Activated CD8-positive, alpha-beta T cell treated with anti-CD3 and anti-CD28 coated beads for 36 hours (primary cell): ENCODE data around the gene DHRSX. TPM values are rescaled to one million over a fixed set of nuclear protein-coding genes. Genes with fewer than 3 reads are reported as not detected.
A peak's percentile ranks its signal among the peaks of the same experiment; 100 is the strongest.

Source experiments
- ATAC-seq: fragments of 200-7000 bp; cut with Tn5 transposase; one replicate; pipeline ENCODE4 v1.10.0; 2021; ENCODE audit warnings: mild to moderate bottlenecking, moderate library complexity
- CTCF ChIA-PET: fragments of 350-600 bp; sonication (Branson Sonifier 250); formaldehyde crosslinking; loops from one replicate; lab custom pipeline; 2021; ENCODE audit warnings: antibody characterized with exemption; lab: Charles Lee
- POLR2A ChIA-PET: fragments of 350-600 bp; sonication (Branson Sonifier 250); formaldehyde crosslinking; loops from one replicate; lab custom pipeline; 2021; ENCODE audit warnings: antibody characterized with exemption; lab: Charles Lee
- DNase-seq: peaks from one replicate; pipeline ENCODE4 v3.0.0-alpha.2; 2020
- H3K27ac Mint-ChIP-seq: one replicate; pipeline ENCODE4 v1.8.0; 2021; ENCODE audit warnings: mild to moderate bottlenecking, mixed read lengths
- H3K27me3 Mint-ChIP-seq: one replicate; pipeline ENCODE4 v1.8.0; 2021; ENCODE audit warnings: mixed read lengths
- H3K36me3 Mint-ChIP-seq: one replicate; pipeline ENCODE4 v1.8.0; 2021; ENCODE audit warnings: low read depth, mixed read lengths
- H3K4me1 Mint-ChIP-seq: one replicate; pipeline ENCODE4 v1.8.0; 2021; ENCODE audit warnings: low read depth, mixed read lengths
- H3K4me3 Mint-ChIP-seq: one replicate; pipeline ENCODE4 v1.8.0; 2021; ENCODE audit warnings: mild to moderate bottlenecking, moderate library complexity, mixed read lengths
- H3K9me3 Mint-ChIP-seq: one replicate; pipeline ENCODE4 v1.8.0; 2021; ENCODE audit warnings: mixed read lengths
- CTCF ChIP-seq: fragments of 200-600 bp; IDR thresholded peaks from one replicate; pipeline ENCODE4 v1.8.0; 2022; ENCODE audit warnings: antibody characterized with exemption, mild to moderate bottlenecking
- intact Hi-C: fragments of 100-400 bp; cut with micrococcal nuclease; formaldehyde crosslinking; loops from one replicate; pipeline ENCODE4 v1.10.0; 2022
- total RNA-seq, 2 experiments: library from RNA; stranded (reverse); gene quantifications; one replicate each; pipeline ENCODE4 v1.2.3, GENCODE V29; 2021

Gene DHRSX
- total RNA-seq, 2 experiments from 2014 or later: 19.7 to 22.0 TPM

- no peak for ATAC-seq
- CTCF ChIA-PET: no interaction called here
- Mint-ChIP-seq H3K36me3 (peaks cover 14% of the 10 kb centered on the region), H3K27me3 (no peaks in the 10 kb centered on the region), H3K9me3 (peaks cover 5% of the 10 kb centered on the region), H3K4me1 (no peaks in the 10 kb centered on the region), H3K27ac (no peak overlapping the region), H3K4me3 (no peak overlapping the region)
- intact Hi-C loops: no loop called here
- no peak for TF ChIP-seq CTCF
- DNase-seq: no peak
- POLR2A ChIA-PET: no interaction called here
These were observed 169.9 kb downstream of the DHRSX start for GRCh38 chrX:2330910-2331309.

GRCh38 chrX:2330487-2330886, 170.3 kb downstream of the DHRSX start:
- H3K4me1 Mint-ChIP-seq: no peaks in the 10 kb centered on the region
- H3K27ac Mint-ChIP-seq: no peak overlapping the region
- no peaks in the 10 kb centered on the region for H3K27me3 Mint-ChIP-seq
- DNase-seq (no peak), ATAC-seq (no peak)
- POLR2A ChIA-PET: no interaction called here
- CTCF ChIA-PET: no interaction called here
- H3K9me3 Mint-ChIP-seq: peaks cover 7% of the 10 kb centered on the region
- H3K36me3 Mint-ChIP-seq: peaks cover 15% of the 10 kb centered on the region
- TF ChIP-seq CTCF: no peak
- intact Hi-C loops: no loop called here
- H3K4me3 Mint-ChIP-seq: no peak overlapping the region

GRCh38 chrX:2327423-2327822, 173.4 kb downstream of the DHRSX start:
- CTCF ChIA-PET: no interaction called here
- Mint-ChIP-seq H3K9me3 (peaks cover 13% of the 10 kb centered on the region), H3K36me3 (peaks cover 29% of the 10 kb centered on the region), H3K27me3 (no peaks in the 10 kb centered on the region), H3K4me3 (no peak overlapping the region), H3K27ac (no peak overlapping the region), H3K4me1 (no peaks in the 10 kb centered on the region)
- intact Hi-C loops: no loop called here
- ATAC-seq: no peak
- TF ChIP-seq CTCF: no peak
- POLR2A ChIA-PET: no interaction called here
- DNase-seq: no peak

- no peaks in the 10 kb centered on the region for H3K27me3 Mint-ChIP-seq
- no peak overlapping the region for H3K27ac Mint-ChIP-seq
- POLR2A ChIA-PET: no interaction called here
- H3K4me3 Mint-ChIP-seq: peak overlapping the region; percentile 3
- H3K9me3 Mint-ChIP-seq: peaks cover 11% of the 10 kb centered on the region
- CTCF ChIA-PET: no interaction called here
- ATAC-seq: no peak
- H3K4me1 Mint-ChIP-seq: no peaks in the 10 kb centered on the region
- peaks cover 35% of the 10 kb centered on the region for H3K36me3 Mint-ChIP-seq
- intact Hi-C loops: no loop called here
- DNase-seq: peak; percentile 18
- no peak for TF ChIP-seq CTCF
These were observed 175.5 kb downstream of the DHRSX start for GRCh38 chrX:2325076-2325784.

- Mint-ChIP-seq H3K27ac (no peak overlapping the region), H3K4me1 (no peaks in the 10 kb centered on the region), H3K9me3 (peaks cover 10% of the 10 kb centered on the region), H3K4me3 (no peak overlapping the region), H3K36me3 (peaks cover 37% of the 10 kb centered on the region), H3K27me3 (no peaks in the 10 kb centered on the region)
- no peak for TF ChIP-seq CTCF
- ATAC-seq (no peak), DNase-seq (no peak)
- POLR2A ChIA-PET: no interaction called here
- CTCF ChIA-PET: no interaction called here
- intact Hi-C loops: no loop called here
These were observed 176.6 kb downstream of the DHRSX start for GRCh38 chrX:2324151-2324550.
